IgD-negative memory B cell (primary cell): Measurements from ENCODE around the gene RYK. TPM values are rescaled to one million over a fixed set of nuclear protein-coding genes. Genes with fewer than 3 reads are reported as not detected.
A peak's percentile ranks its signal among the peaks of the same experiment; 100 is the strongest.

Experiments
- H3K27ac Mint-ChIP-seq, 3 donors: one replicate each; pipeline ENCODE4 v1.8.0; 2020 to 2022; ENCODE audit warnings: mild to moderate bottlenecking in 3 of 3, mixed read lengths in 3 of 3, moderate library complexity in 1 of 3
- H3K27me3 Mint-ChIP-seq: one replicate; pipeline ENCODE4 v1.8.0; 2021; ENCODE audit warnings: mixed read lengths
- H3K36me3 Mint-ChIP-seq: one replicate; pipeline ENCODE4 v1.8.0; 2020; ENCODE audit warnings: mild to moderate bottlenecking, mixed read lengths
- H3K4me1 Mint-ChIP-seq, 3 donors: one replicate each; pipeline ENCODE4 v1.8.0; 2020 to 2022; ENCODE audit warnings: mixed read lengths in 3 of 3, mild to moderate bottlenecking in 1 of 3
- H3K4me3 Mint-ChIP-seq, 4 donors: one replicate each; pipeline ENCODE4 v1.8.0; 2020 to 2022; ENCODE audit warnings: mild to moderate bottlenecking in 4 of 4, mixed read lengths in 4 of 4, moderate library complexity in 3 of 4
- H3K9me3 Mint-ChIP-seq, 3 donors: one replicate each; pipeline ENCODE4 v1.8.0; 2020 to 2021; ENCODE audit warnings: mixed read lengths in 3 of 3, mild to moderate bottlenecking in 1 of 3
- polyA plus RNA-seq: library from polyadenylated mRNA; unstranded; fragments of 300-500 nt; fragmentation: Illumina TruSeq; gene quantifications from one replicate; pipeline ENCODE4 v1.2.3, GENCODE V29; 2021

RYK gene
- polyA plus RNA-seq, 1 donor from 2014 or later, result 3.8 TPM

GRCh38 chr3:134179508-134179907 lies 71.2 kb downstream of the RYK start:
- Mint-ChIP-seq H3K27ac (peak overlapping the region in 1 of 3 donors; percentile 1), H3K4me1 (peaks cover 0 to 1% (median 0%) of the 10 kb centered on the region in 3 donors), H3K4me3 (no peak overlapping the region), H3K36me3 (peaks cover 14% of the 10 kb centered on the region), H3K27me3 (no peaks in the 10 kb centered on the region), H3K9me3 (no peaks in the 10 kb centered on the region)

- no peak overlapping the region for H3K27ac Mint-ChIP-seq
- H3K4me3 Mint-ChIP-seq, result no peak overlapping the region
- no peaks in the 10 kb centered on the region for H3K4me1 Mint-ChIP-seq
- peaks cover 16% of the 10 kb centered on the region for H3K36me3 Mint-ChIP-seq
- H3K27me3 Mint-ChIP-seq, result no peaks in the 10 kb centered on the region
- H3K9me3 Mint-ChIP-seq, result no peaks in the 10 kb centered on the region
Observed at GRCh38 chr3:134163096-134163495, 87.6 kb downstream of the RYK start.

- no peaks in the 10 kb centered on the region for H3K9me3 Mint-ChIP-seq
- H3K27me3 Mint-ChIP-seq, result no peaks in the 10 kb centered on the region
- H3K4me3 Mint-ChIP-seq, result no peak overlapping the region
- H3K36me3 Mint-ChIP-seq, result peaks cover 12% of the 10 kb centered on the region
- H3K27ac Mint-ChIP-seq, result no peak overlapping the region
- no peaks in the 10 kb centered on the region for H3K4me1 Mint-ChIP-seq
Observed at GRCh38 chr3:134161898-134162615, 88.6 kb downstream of the RYK start.

GRCh38 chr3:134155446-134155845 lies 95.2 kb downstream of the RYK start:
- no peaks in the 10 kb centered on the region for H3K9me3 Mint-ChIP-seq
- H3K36me3 Mint-ChIP-seq, result peaks cover 23% of the 10 kb centered on the region
- H3K27me3 Mint-ChIP-seq, result no peaks in the 10 kb centered on the region
- H3K27ac Mint-ChIP-seq, result no peak overlapping the region
- H3K4me1 Mint-ChIP-seq, result no peaks in the 10 kb centered on the region
- no peak overlapping the region for H3K4me3 Mint-ChIP-seq

GRCh38 chr3:134153761-134154160 lies 96.9 kb downstream of the RYK start:
- no peak overlapping the region for H3K27ac Mint-ChIP-seq

GRCh38 chr3:134150476-134150875 lies 100.2 kb downstream of the RYK start:
- H3K9me3 Mint-ChIP-seq, result no peaks in the 10 kb centered on the region
- peak overlapping the region in 1 of 3 donors; percentile 8 for H3K27ac Mint-ChIP-seq

More at GRCh38 chr3:134153761-134154160, 96.9 kb downstream of the RYK start:
- Mint-ChIP-seq H3K27me3 (no peaks in the 10 kb centered on the region), H3K36me3 (peaks cover 23% of the 10 kb centered on the region), H3K4me1 (no peaks in the 10 kb centered on the region), H3K9me3 (no peaks in the 10 kb centered on the region), H3K4me3 (peak overlapping the region in 2 of 4 donors; percentile 6 to 18)

GRCh38 chr3:134149286-134149685 lies 101.4 kb downstream of the RYK start:
- Mint-ChIP-seq H3K36me3 (peaks cover 2% of the 10 kb centered on the region), H3K9me3 (no peaks in the 10 kb centered on the region), H3K4me1 (peaks cover 0 to 9% (median 8%) of the 10 kb centered on the region in 3 donors), H3K4me3 (no peak overlapping the region), H3K27ac (no peak overlapping the region), H3K27me3 (no peaks in the 10 kb centered on the region)

More at GRCh38 chr3:134150476-134150875, 100.2 kb downstream of the RYK start:
- Mint-ChIP-seq H3K36me3 (peaks cover 11% of the 10 kb centered on the region), H3K27me3 (no peaks in the 10 kb centered on the region), H3K4me1 (no peaks in the 10 kb centered on the region), H3K4me3 (no peak overlapping the region)

GRCh38 chr3:134148534-134148933 lies 102.1 kb downstream of the RYK start:
- H3K27me3 Mint-ChIP-seq, result no peaks in the 10 kb centered on the region
- no peak overlapping the region for H3K4me3 Mint-ChIP-seq
- no peak overlapping the region for H3K27ac Mint-ChIP-seq
- no peaks in the 10 kb centered on the region for H3K9me3 Mint-ChIP-seq
- H3K4me1 Mint-ChIP-seq, result peaks cover 0 to 12% (median 8%) of the 10 kb centered on the region in 3 donors
- H3K36me3 Mint-ChIP-seq, result peaks cover 2% of the 10 kb centered on the region

GRCh38 chr3:134147411-134147810 lies 103.2 kb downstream of the RYK start:
- H3K27ac Mint-ChIP-seq, result peak overlapping the region in 1 of 3 donors; percentile 0
- peaks cover 0 to 2% (median 0%) of the 10 kb centered on the region in 3 donors for H3K9me3 Mint-ChIP-seq
- H3K27me3 Mint-ChIP-seq, result no peaks in the 10 kb centered on the region
- no peak overlapping the region for H3K4me3 Mint-ChIP-seq
- H3K4me1 Mint-ChIP-seq, result peaks cover 0 to 12% (median 8%) of the 10 kb centered on the region in 3 donors
- H3K36me3 Mint-ChIP-seq, result peaks cover 2% of the 10 kb centered on the region

- Mint-ChIP-seq H3K4me1 (peaks cover 0 to 12% (median 8%) of the 10 kb centered on the region in 3 donors), H3K4me3 (no peak overlapping the region), H3K27me3 (no peaks in the 10 kb centered on the region), H3K9me3 (peaks cover 0 to 8% (median 4%) of the 10 kb centered on the region in 3 donors), H3K36me3 (peaks cover 2% of the 10 kb centered on the region), H3K27ac (no peak overlapping the region)
Observed at GRCh38 chr3:134146666-134147065, 104.0 kb downstream of the RYK start.

- peak overlapping the region in 1 of 3 donors; percentile 84 for H3K27ac Mint-ChIP-seq
- H3K27me3 Mint-ChIP-seq, result no peaks in the 10 kb centered on the region
- H3K9me3 Mint-ChIP-seq, result peaks cover 0 to 14% (median 12%) of the 10 kb centered on the region in 3 donors
- peaks cover 4% of the 10 kb centered on the region for H3K36me3 Mint-ChIP-seq
- peaks cover 0 to 12% (median 10%) of the 10 kb centered on the region in 3 donors for H3K4me1 Mint-ChIP-seq
- H3K4me3 Mint-ChIP-seq, result peak overlapping the region in 1 of 4 donors; percentile 25
Observed at GRCh38 chr3:134145183-134145582, 105.5 kb downstream of the RYK start.

- peak overlapping the region in 1 of 3 donors; percentile 84 for H3K27ac Mint-ChIP-seq
- peaks cover 4% of the 10 kb centered on the region for H3K36me3 Mint-ChIP-seq
- H3K27me3 Mint-ChIP-seq, result no peaks in the 10 kb centered on the region
- H3K4me3 Mint-ChIP-seq, result peak overlapping the region in 1 of 4 donors; percentile 34
- H3K9me3 Mint-ChIP-seq, result peaks cover 0 to 14% (median 12%) of the 10 kb centered on the region in 3 donors
- H3K4me1 Mint-ChIP-seq, result peaks cover 0 to 12% (median 10%) of the 10 kb centered on the region in 3 donors
Observed at GRCh38 chr3:134144694-134145093, 106.0 kb downstream of the RYK start.

- peaks cover 4% of the 10 kb centered on the region for H3K36me3 Mint-ChIP-seq
- H3K4me1 Mint-ChIP-seq, result peaks cover 0 to 12% (median 10%) of the 10 kb centered on the region in 3 donors
- no peak overlapping the region for H3K4me3 Mint-ChIP-seq
- no peaks in the 10 kb centered on the region for H3K27me3 Mint-ChIP-seq
- H3K27ac Mint-ChIP-seq, result no peak overlapping the region
- H3K9me3 Mint-ChIP-seq, result peaks cover 0 to 16% (median 14%) of the 10 kb centered on the region in 3 donors
Observed at GRCh38 chr3:134143828-134144401, 106.7 kb downstream of the RYK start.

GRCh38 chr3:134136604-134137003 lies 114.1 kb downstream of the RYK start:
- Mint-ChIP-seq H3K4me1 (peaks cover 0 to 2% (median 0%) of the 10 kb centered on the region in 3 donors), H3K27me3 (peaks cover 2% of the 10 kb centered on the region), H3K36me3 (peaks cover 2% of the 10 kb centered on the region), H3K9me3 (peaks cover 3 to 21% (median 11%) of the 10 kb centered on the region in 3 donors), H3K4me3 (no peak overlapping the region), H3K27ac (no peak overlapping the region)

- Mint-ChIP-seq H3K4me3 (no peak overlapping the region), H3K27ac (no peak overlapping the region), H3K4me1 (no peaks in the 10 kb centered on the region), H3K36me3 (peaks cover 2% of the 10 kb centered on the region), H3K9me3 (peaks cover 11 to 23% (median 16%) of the 10 kb centered on the region in 3 donors), H3K27me3 (peaks cover 2% of the 10 kb centered on the region)
Observed at GRCh38 chr3:134134698-134135415, 115.8 kb downstream of the RYK start.
